Heart right ventricle (tissue), 16 donors: ENCODE results near the gene POLD1. TPM values are rescaled to one million over a fixed set of nuclear protein-coding genes. Genes with fewer than 3 reads are reported as not detected.

ENCODE experiments used
- ATAC-seq, 8 donors: fragments of 200-7000 bp; cut with Tn5 transposase; one replicate each; pipeline ENCODE4 v1.9.1; 2020; ENCODE audit warnings: mild to moderate bottlenecking in 8 of 8, moderate library complexity in 8 of 8, moderate number of reproducible peaks in 1 of 8
- DNase-seq, 2 donors: peaks; one replicate each; pipeline ENCODE4 v3.0.0-alpha.2; 2020
- H3K27ac ChIP-seq, 10 donors: fragments of 200-600 bp; sonication (generic) in 2 of 10; one replicate each; pipeline versions ENCODE4 v1.5.0 to v1.8.0; 2020 to 2022; ENCODE audit warnings: mild to moderate bottlenecking in 3 of 10
- H3K27me3 ChIP-seq, 7 donors: fragments of 200-600 bp; one replicate each; pipeline ENCODE4 v1.8.0; 2021 to 2022; ENCODE audit warnings: mild to moderate bottlenecking in 2 of 7
- H3K36me3 ChIP-seq, 9 donors: fragments of 200-600 bp; sonication (generic) in 1 of 9; one replicate each; pipeline versions ENCODE4 v1.5.0 to v1.8.0; 2020 to 2022; ENCODE audit warnings: mild to moderate bottlenecking in 2 of 9
- H3K4me1 ChIP-seq, 9 donors: fragments of 200-600 bp; sonication (generic) in 1 of 9; one replicate each; pipeline versions ENCODE4 v1.5.0 to v1.8.0; 2020 to 2022; ENCODE audit warnings: mild to moderate bottlenecking in 4 of 9
- H3K4me3 ChIP-seq, 10 donors: fragments of 200-600 bp; sonication (generic) in 2 of 10; one replicate each; pipeline versions ENCODE4 v1.5.0 to v1.8.0; 2020 to 2022; ENCODE audit warnings: mild to moderate bottlenecking in 7 of 10, moderate library complexity in 2 of 10
- H3K9me3 ChIP-seq, 11 donors: fragments of 200-600 bp in 10 of 11; sonication (generic) in 2 of 11; one replicate each; pipeline versions ENCODE4 v1.5.0 to v1.8.0; 2013 to 2022; ENCODE audit warnings: mild to moderate bottlenecking in 2 of 11, control low read depth in 1 of 11, moderate library complexity in 1 of 11
- CTCF ChIP-seq, 9 donors: fragments of 200-600 bp; sonication (generic) in 2 of 9; IDR thresholded peaks; one replicate each; pipeline versions ENCODE4 v1.5.0 to v1.8.0; 2021 to 2022; ENCODE audit warnings: antibody characterized with exemption in 9 of 9, mild to moderate bottlenecking in 5 of 9, moderate library complexity in 1 of 9
- WGBS, 2 donors: extraction: QIAGEN DNeasy Blood & Tissue Kit; methylation state at CpG; one replicate each; pipeline ENCODE4 v1.1.7; 2013; ENCODE audit warnings: inconsistent platforms in 1 of 2; 5-methylcytosine and 5-hydroxymethylcytosine counted together
- intact Hi-C, 10 donors: fragments of 100-400 bp; cut with DNase I; formaldehyde crosslinking; loops; one replicate each; pipeline versions ENCODE4 v1.11.1 to v1.14.2; 2022
- polyA plus RNA-seq, 2 donors: library from polyadenylated mRNA; stranded (reverse); fragments of 200-250 nt; gene quantifications; one replicate each; pipeline ENCODE4 v1.2.3, GENCODE V29; 2013
- total RNA-seq, 10 donors: library from RNA; stranded (reverse); fragmentation: NEBNext Ultra II Directional in 3 of 10; extraction: Animal tissue kit (Norgen Biotek cat#: 25700) in 3 of 10; gene quantifications; one replicate each; pipeline versions ENCODE4 v1.2.1 to v1.2.4, GENCODE V29; 2021 to 2023
- donor health status: Arrhythmogenic right ventricular cardiomyopathy.
- donor health status: ischemic (EF 13 %, LVEDD 7.1; RV severe dilation, severe dysfunction).
- donor health status: healthy with polysubstance abuse.
- donor health status: DM: no; HTN: yes; CAD: no.
- donor health status: DM: no; HTN: no; CAD: no.
- donor health status: ischemic (EF 25% LVEDD 6.9; RV normal size, moderate dysfunction).
- donor health status: ischemic (EF 25% LVEDD 5.7; RV mildly dilated, moderate dysfunction).
- donor health status: healthy.
- donor health status: DM: yes; HTN: yes; CAD: no.
- donor health status: Ischemic cardiomyopathy.
- donor health status: ischemic (EF 35%, LVEDD 5.7; RV mildly dilated, moderate dysfunction).
- donor health status: nonischemic (EF 11% LVEDD 7.7; RV severe dilation, severe dysfunction).
- donor health status: DM: yes; HTN: yes; CAD: no.
- donor health status: PGD.
- donor health status: ischemic (EF 29% LVEDD 5.4; RV normal size, mild dysfunction).
- donor health status: nonischemic (EF 23%, LVEDD 6.1; RV moderate dilation, normal function).

The POLD1 gene
- total and polyA plus RNA-seq, 12 donors, result 4.2 to 28.3 (median 11.3) TPM

- H3K4me3 ChIP-seq, result no peak overlapping the region
- TF ChIP-seq CTCF (IDR thresholded peaks at IDR 0.05), result no peak
- no peak for DNase-seq
- no peaks in the 10 kb centered on the region for H3K9me3 ChIP-seq
- no peak for ATAC-seq
- H3K4me1 ChIP-seq, result peaks cover 0 to 11% (median 3%) of the 10 kb centered on the region in 9 donors
- H3K36me3 ChIP-seq, result no peaks in the 10 kb centered on the region
- intact Hi-C loops, result loop anchor here in 2 of 10 donors (5.0 to 10.0 kb wide), 2 partner anchors 419 to 422 kb away; no protein-coding TSS in a partner anchor
- no peak overlapping the region for H3K27ac ChIP-seq
- no peaks in the 10 kb centered on the region for H3K27me3 ChIP-seq
- 43 to 49% methylated on average over 11 of the region's 11 CpGs for WGBS, 2 donors
Measured at GRCh38 chr19:50362656-50363424, 21.3 kb upstream of the POLD1 start.

GRCh38 chr19:50365434-50366306, 18.5 kb upstream of the POLD1 start, which contains the start of gene NAPSA:
TSS of gene NAPSA (minus strand) at chr19:50365639. CDS start at chr19:50365621, 18 bp downstream.
- WGBS, 2 donors, result 83 to 84% methylated on average over 11 of the region's 11 CpGs
- TF ChIP-seq CTCF (IDR thresholded peaks at IDR 0.05), result no peak
- ATAC-seq (no peak), DNase-seq (no peak)
- Histone ChIP-seq H3K27me3 (no peaks in the 10 kb centered on the region), H3K4me3 (no peak within 1 kb of the TSS), H3K36me3 (no peaks in the 10 kb centered on the region), H3K4me1 (peaks cover 0 to 16% (median 5%) of the 10 kb centered on the region in 9 donors), H3K27ac (no peak within 1 kb of the TSS), H3K9me3 (no peaks in the 10 kb centered on the region)
- intact Hi-C loops, result loop anchor here in 8 of 10 donors (2.0 to 10.0 kb wide), 6 partner anchors 47 to 419 kb away; partner anchors contain the start of gene SPIB (in 1 of the 8)

GRCh38 chr19:50368649-50369570, 15.2 kb upstream of the POLD1 start:
- H3K4me3 ChIP-seq, result peak overlapping the region; percentile 38 to 80 (median 72)
- H3K27me3 ChIP-seq, result no peaks in the 10 kb centered on the region
- DNase-seq (peak; percentile 80 to 87), ATAC-seq (peak; percentile 87 to 97 (median 95))
- intact Hi-C loops, result loop anchor here (1.0 to 10.0 kb wide), 9 partner anchors 15 to 416 kb away; partner anchors contain the start of genes POLD1 (in 1 of the 10) and SPIB (in 1 of the 10)
- H3K36me3 ChIP-seq, result no peaks in the 10 kb centered on the region
- TF ChIP-seq CTCF (IDR thresholded peaks at IDR 0.05), result peak; percentile 78 to 93 (median 90)
- 5 to 8% methylated on average over 34 of the region's 34 CpGs for WGBS, 2 donors
- peaks cover 0 to 16% (median 5%) of the 10 kb centered on the region in 9 donors for H3K4me1 ChIP-seq
- peak overlapping the region in 9 of 10 donors; percentile 59 to 91 (median 80) for H3K27ac ChIP-seq
- no peaks in the 10 kb centered on the region for H3K9me3 ChIP-seq
